Natural killer cell (primary cell): ENCODE data around the gene JADE2. TPM values are rescaled to one million over a fixed set of nuclear protein-coding genes. Genes with fewer than 3 reads are reported as not detected.
A peak's percentile ranks its signal among the peaks of the same experiment; 100 is the strongest.

Experiments
- ATAC-seq, 3 donors: fragments of 150-1000 bp in 2 of 3; fragments of 200-7000 bp in 1 of 3; cut with Tn5 transposase; 1 replicate in 1 of 3; 2 replicates in 2 of 3; pipeline ENCODE4 v1.10.0; 2021; ENCODE audit warnings: mild to moderate bottlenecking in 2 of 3, moderate library complexity in 2 of 3
- DNase-seq, 2 donors: peaks; one replicate each; pipeline versions ENCODE4 v3.0.0 to v3.0.0-alpha.2; 2013 to 2021; ENCODE audit warnings: mixed read lengths in 1 of 2
- H3K27ac ChIP-seq: one replicate; pipeline ENCODE4 v1.5.1; 2013; ENCODE audit warnings: mild to moderate bottlenecking, low read length
- H3K27me3 ChIP-seq: one replicate; pipeline ENCODE4 v1.6.1; 2013; ENCODE audit warnings: low read length; ENCODE audit not compliant: control insufficient read depth, insufficient read depth
- H3K36me3 ChIP-seq: one replicate; pipeline ENCODE4 v1.6.1; 2013; ENCODE audit warnings: low read length; ENCODE audit not compliant: control insufficient read depth, insufficient read depth
- H3K4me1 ChIP-seq: one replicate; pipeline ENCODE4 v1.6.1; 2013; ENCODE audit warnings: low read length; ENCODE audit not compliant: control insufficient read depth, insufficient read depth
- H3K4me3 ChIP-seq: one replicate; pipeline ENCODE4 v1.5.1; 2013; ENCODE audit warnings: low read length
- H3K9me3 ChIP-seq: one replicate; pipeline ENCODE4 v1.6.1; 2013; ENCODE audit warnings: low read length; ENCODE audit not compliant: control insufficient read depth, insufficient read depth
- H3K27ac Mint-ChIP-seq, 2 donors: one replicate each; pipeline ENCODE4 v1.8.0; 2022; ENCODE audit warnings: mild to moderate bottlenecking in 2 of 2, mixed read lengths in 2 of 2, moderate library complexity in 1 of 2
- H3K27me3 Mint-ChIP-seq, 2 donors: one replicate each; pipeline ENCODE4 v1.8.0; 2022; ENCODE audit warnings: low read depth in 2 of 2, mixed read lengths in 2 of 2
- H3K36me3 Mint-ChIP-seq: one replicate; pipeline ENCODE4 v1.8.0; 2022; ENCODE audit warnings: mixed read lengths
- H3K4me1 Mint-ChIP-seq, 2 donors: one replicate each; pipeline ENCODE4 v1.8.0; 2022; ENCODE audit warnings: mixed read lengths in 2 of 2
- H3K4me3 Mint-ChIP-seq: one replicate; pipeline ENCODE4 v1.8.0; 2022; ENCODE audit warnings: mild to moderate bottlenecking, moderate library complexity, mixed read lengths
- H3K9me3 Mint-ChIP-seq, 2 donors: one replicate each; pipeline ENCODE4 v1.8.0; 2022; ENCODE audit warnings: mixed read lengths in 2 of 2
- CTCF ChIP-seq: fragments of 200-600 bp; IDR thresholded peaks from one replicate; pipeline ENCODE4 v1.8.0; 2022; ENCODE audit warnings: antibody characterized with exemption
- WGBS: methylation state at CpG from one replicate; pipeline ENCODE4 v1.1.7; 2013; ENCODE audit warnings: missing lambda C conversion rate; ENCODE audit not compliant: insufficient coverage; 5-methylcytosine and 5-hydroxymethylcytosine counted together
- intact Hi-C: fragments of 100-400 bp; cut with micrococcal nuclease; formaldehyde crosslinking; loops from one replicate; pipeline ENCODE4 v1.14.2; 2022
- total RNA-seq, 4 donors: library from RNA; stranded (reverse); fragments of 120-200 nt in 1 of 4; gene quantifications; one replicate each; pipeline versions ENCODE4 v1.2.3 to v1.2.4, GENCODE V29; 2013 to 2022

The JADE2 gene
- total RNA-seq, 3 donors from 2014 or later (not counting 1 experiment from before 2014, with no cell fraction given): 130 to 174 (median 173) TPM

DNA sequence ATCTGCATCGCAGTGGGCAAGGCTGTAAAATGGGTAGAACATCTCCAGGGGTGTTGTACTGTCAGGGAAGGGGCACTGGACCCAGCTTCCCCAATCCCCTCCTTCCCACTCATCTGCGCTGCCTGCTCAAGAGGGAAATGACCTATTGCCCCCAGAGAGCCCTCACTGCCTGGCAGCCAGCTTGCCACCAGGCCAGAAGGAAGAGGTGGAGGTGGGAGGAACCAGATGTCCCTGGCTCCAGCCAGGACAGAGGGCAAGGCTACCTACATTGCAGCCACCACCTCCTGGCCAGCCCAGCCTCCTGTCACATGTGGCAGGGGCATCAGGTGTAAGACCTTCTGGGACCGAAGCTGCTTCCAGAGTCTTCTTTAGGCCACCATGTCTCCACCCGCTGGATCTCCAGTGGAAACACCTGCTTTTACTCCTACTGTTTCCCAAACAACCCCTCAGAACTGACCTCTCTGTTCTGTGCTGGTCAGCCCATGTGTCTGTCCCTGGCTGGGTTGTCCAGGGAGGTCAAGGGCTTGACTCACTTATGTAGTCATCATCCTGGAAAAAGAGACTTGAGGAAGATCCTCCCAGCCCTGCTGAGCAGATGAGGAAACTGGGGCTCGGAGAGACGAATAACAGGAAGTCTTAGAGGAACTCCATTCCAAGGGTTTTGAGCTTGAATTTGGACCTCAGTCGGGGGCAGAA is 42.3 kb downstream of the JADE2 start:
- Histone ChIP-seq H3K4me1 (no peaks in the 10 kb centered on the region), H3K27ac (no peak overlapping the region), H3K4me3 (no peak overlapping the region), H3K27me3 (no peaks in the 10 kb centered on the region), H3K9me3 (no peaks in the 10 kb centered on the region), H3K36me3 (peaks cover 91% of the 10 kb centered on the region)
- H3K4me3 Mint-ChIP-seq: no peak overlapping the region
- no peaks in the 10 kb centered on the region for H3K27me3 Mint-ChIP-seq
- peak overlapping the region; percentile 51 to 64 for H3K27ac Mint-ChIP-seq
- DNase-seq: no peak
- TF ChIP-seq CTCF: no peak
- H3K36me3 Mint-ChIP-seq: no peaks in the 10 kb centered on the region
- peaks cover 27 to 38% of the 10 kb centered on the region in 2 donors for H3K4me1 Mint-ChIP-seq
- intact Hi-C loops: no loop called here
- no peak for ATAC-seq
- H3K9me3 Mint-ChIP-seq: no peaks in the 10 kb centered on the region
- 84% methylated on average over 6 of the region's 7 CpGs for WGBS

DNA sequence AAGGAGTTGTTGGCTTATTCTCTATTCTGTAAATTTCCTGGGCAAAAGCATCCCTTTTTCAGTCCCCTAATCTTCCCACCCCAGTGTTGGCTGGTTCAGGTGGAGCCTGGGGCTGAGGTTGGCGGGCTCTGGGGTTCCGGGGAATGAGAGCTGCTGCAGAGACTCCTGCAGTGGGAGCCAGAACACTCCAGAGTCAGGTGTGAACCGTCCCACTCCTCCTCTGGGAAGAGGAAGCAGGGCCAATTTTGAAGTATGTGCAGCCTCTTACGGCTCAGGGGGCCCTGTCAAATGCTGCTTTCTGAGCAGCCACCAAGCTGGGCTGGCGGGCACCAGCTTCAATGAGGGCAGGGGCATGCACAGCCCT is 42.8 kb downstream of the JADE2 start:
- Mint-ChIP-seq H3K4me3 (no peak overlapping the region), H3K27me3 (no peaks in the 10 kb centered on the region), H3K36me3 (no peaks in the 10 kb centered on the region), H3K9me3 (no peaks in the 10 kb centered on the region), H3K27ac (peak overlapping the region; percentile 51 to 64), H3K4me1 (peaks cover 30 to 42% of the 10 kb centered on the region in 2 donors)
- Histone ChIP-seq H3K27ac (no peak overlapping the region), H3K4me3 (no peak overlapping the region), H3K36me3 (peaks cover 91% of the 10 kb centered on the region), H3K27me3 (no peaks in the 10 kb centered on the region), H3K4me1 (no peaks in the 10 kb centered on the region), H3K9me3 (no peaks in the 10 kb centered on the region)
- ATAC-seq: no peak
- DNase-seq: no peak
- intact Hi-C loops: no loop called here
- WGBS: 96% methylated on average over 5 of the region's 5 CpGs
- TF ChIP-seq CTCF: no peak

DNA sequence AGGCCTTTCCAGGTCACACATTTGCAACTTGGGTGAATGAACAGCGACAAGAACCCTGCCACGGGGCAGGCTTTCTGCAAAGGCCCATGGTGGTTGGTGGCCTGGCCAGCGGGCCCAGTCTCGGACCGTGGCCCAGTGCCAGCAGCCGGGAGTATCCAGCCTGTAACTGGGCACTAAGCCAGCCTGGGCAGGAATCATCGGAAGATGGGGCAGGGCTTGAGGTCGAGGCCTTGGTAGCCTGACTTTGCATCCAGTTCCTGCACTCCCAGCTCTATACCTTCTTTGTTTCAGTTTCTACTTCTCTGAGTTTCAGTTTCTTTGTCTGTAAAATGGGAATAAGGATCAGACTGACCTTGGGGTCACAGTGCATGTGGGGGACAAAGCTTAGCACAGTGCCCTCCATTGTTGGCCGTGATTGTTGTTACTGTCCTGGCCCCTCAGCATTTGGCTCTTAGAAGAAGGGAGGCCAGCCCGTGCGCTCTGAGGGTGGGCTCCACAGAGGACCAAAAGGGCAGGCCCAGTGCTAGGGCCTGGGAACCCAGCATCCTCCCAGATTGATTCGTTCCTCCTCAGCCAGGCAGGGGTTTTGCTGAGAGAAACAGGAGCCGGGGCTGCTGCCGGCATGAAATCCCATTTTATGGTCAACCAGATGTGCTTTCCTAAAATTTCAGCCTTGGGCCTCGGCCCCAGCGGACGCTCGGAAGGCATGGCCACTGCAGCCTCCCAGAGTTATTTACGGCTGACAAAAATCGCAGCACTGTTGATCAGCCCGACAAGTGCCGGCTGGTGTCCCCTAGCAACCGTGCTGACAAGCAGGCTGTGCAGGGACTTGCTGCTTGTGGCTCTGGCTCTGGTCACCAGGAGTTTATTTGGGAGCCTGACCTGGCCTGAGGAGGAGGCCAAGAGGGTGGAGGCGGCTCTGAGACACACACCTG is 43.6 kb downstream of the JADE2 start:
- H3K36me3 ChIP-seq: peaks cover 91% of the 10 kb centered on the region
- H3K27ac ChIP-seq: no peak overlapping the region
- no peak overlapping the region for H3K4me3 ChIP-seq
- 94% methylated on average over 24 of the region's 24 CpGs for WGBS
- no peak for TF ChIP-seq CTCF
- H3K4me1 Mint-ChIP-seq: peaks cover 30 to 42% of the 10 kb centered on the region in 2 donors
- H3K9me3 ChIP-seq: no peaks in the 10 kb centered on the region
- peak overlapping the region; percentile 51 to 73 for H3K27ac Mint-ChIP-seq
- H3K4me1 ChIP-seq: no peaks in the 10 kb centered on the region
- no peaks in the 10 kb centered on the region for H3K27me3 ChIP-seq
- ATAC-seq: no peak
- no peaks in the 10 kb centered on the region for H3K36me3 Mint-ChIP-seq
- H3K4me3 Mint-ChIP-seq: no peak overlapping the region
- no peaks in the 10 kb centered on the region for H3K27me3 Mint-ChIP-seq
- H3K9me3 Mint-ChIP-seq: no peaks in the 10 kb centered on the region
- DNase-seq: no peak
- intact Hi-C loops: no loop called here
